Measurements from ENCODE around the gene ALLC.

Gene ALLC

DNA sequence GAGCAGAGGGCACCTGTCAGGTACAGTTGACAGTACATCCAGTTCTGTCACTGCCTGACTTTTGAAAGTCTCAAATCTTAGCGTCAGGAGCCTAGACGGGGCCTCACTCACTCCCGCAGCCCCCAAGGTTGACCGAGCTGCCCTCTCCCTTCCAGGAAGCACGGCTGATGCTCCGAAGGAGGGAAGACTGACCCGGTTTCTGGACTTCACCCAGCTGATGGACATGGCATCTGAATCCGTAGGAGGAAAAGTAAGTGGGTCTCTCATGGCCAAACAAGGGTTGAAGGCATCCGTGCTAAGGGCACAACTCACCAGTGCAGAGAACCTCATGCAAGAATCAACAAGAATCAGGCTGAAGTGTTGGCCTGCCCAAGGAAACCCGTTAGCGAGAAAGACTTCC is 12.9 kb downstream of the ALLC start:
- no peak overlapping the region for H3K4me2 ChIP-seq
- H3K4me3 ChIP-seq (IDR thresholded peaks at IDR 0.05; ENCODE audit: insufficient read depth, low read depth, low read length), result no peak overlapping the region
- no peak overlapping the region for H2AFZ ChIP-seq (ENCODE audit: low read depth)
- no peak overlapping the region for H3K27ac ChIP-seq
- no peak overlapping the region for H3K9ac ChIP-seq
- TF ChIP-seq, protein P1, sequence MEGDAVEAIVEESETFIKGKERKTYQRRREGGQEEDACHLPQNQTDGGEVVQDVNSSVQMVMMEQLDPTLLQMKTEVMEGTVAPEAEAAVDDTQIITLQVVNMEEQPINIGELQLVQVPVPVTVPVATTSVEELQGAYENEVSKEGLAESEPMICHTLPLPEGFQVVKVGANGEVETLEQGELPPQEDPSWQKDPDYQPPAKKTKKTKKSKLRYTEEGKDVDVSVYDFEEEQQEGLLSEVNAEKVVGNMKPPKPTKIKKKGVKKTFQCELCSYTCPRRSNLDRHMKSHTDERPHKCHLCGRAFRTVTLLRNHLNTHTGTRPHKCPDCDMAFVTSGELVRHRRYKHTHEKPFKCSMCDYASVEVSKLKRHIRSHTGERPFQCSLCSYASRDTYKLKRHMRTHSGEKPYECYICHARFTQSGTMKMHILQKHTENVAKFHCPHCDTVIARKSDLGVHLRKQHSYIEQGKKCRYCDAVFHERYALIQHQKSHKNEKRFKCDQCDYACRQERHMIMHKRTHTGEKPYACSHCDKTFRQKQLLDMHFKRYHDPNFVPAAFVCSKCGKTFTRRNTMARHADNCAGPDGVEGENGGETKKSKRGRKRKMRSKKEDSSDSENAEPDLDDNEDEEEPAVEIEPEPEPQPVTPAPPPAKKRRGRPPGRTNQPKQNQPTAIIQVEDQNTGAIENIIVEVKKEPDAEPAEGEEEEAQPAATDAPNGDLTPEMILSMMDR (conservative IDR thresholded peaks at IDR 0.05; ENCODE audit: low read depth, low read length), result no peak
- no peaks in the 10 kb centered on the region for H3K36me3 ChIP-seq (ENCODE audit: insufficient read depth)
- no peaks in the 10 kb centered on the region for H3K4me1 ChIP-seq (ENCODE audit: low read depth, poor library complexity, severe bottlenecking)
- no peaks in the 10 kb centered on the region for H3K27me3 ChIP-seq (ENCODE audit: insufficient read depth, low read depth)
- H3K79me2 ChIP-seq (ENCODE audit: insufficient read depth, low read depth), result no peaks in the 10 kb centered on the region
- no peaks in the 10 kb centered on the region for H4K20me1 ChIP-seq (ENCODE audit: insufficient read depth)

DNA sequence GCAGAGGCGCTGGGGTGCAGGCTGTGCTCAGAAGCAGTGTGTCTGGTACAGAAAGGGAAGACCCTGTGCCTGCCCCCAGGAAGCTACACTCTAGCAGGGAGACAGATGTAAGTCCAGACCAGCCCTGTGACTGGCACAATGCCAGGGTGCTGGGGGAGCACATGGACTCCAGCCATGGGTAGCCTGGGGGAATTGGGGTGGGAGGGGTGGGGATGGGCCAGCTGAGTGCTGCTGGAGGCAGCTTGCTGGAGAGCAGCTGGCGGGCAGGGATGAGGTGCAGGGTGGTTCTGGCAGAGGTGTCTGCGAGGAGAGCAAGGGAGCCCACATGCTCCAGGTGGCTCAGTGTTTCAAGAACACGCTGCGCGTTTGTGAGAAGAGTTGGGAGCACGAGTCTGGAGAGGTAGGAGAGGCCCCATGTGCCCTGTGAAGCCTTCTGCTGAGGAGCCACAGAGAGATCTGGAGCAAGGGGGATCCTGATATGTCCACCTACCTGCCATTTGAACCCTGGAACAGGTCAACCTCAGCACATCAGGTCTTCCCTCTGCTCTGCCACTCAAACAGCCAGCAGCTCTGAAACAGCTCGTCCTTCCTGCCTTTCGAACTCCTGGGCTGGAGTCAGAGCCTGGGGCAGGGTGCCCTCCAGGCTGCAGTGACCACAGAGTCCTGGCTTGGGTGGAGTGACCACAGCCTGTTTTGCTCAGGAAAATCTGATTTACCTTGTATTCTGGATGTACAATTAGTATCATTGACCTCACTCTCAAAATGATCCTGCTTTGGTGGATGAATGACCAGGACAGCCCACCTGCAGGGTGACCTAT is 15.1 kb downstream of the ALLC start:
- H3K27me3 ChIP-seq (ENCODE audit: insufficient read depth, low read depth), result no peaks in the 10 kb centered on the region
- no peak overlapping the region for H3K4me3 ChIP-seq (IDR thresholded peaks at IDR 0.05; ENCODE audit: insufficient read depth, low read depth, low read length)
- no peak overlapping the region for H3K27ac ChIP-seq
- H3K79me2 ChIP-seq (ENCODE audit: insufficient read depth, low read depth), result no peaks in the 10 kb centered on the region
- H2AFZ ChIP-seq (ENCODE audit: low read depth), result no peak overlapping the region
- no peak overlapping the region for H3K9ac ChIP-seq
- H4K20me1 ChIP-seq (ENCODE audit: insufficient read depth), result no peaks in the 10 kb centered on the region
- H3K4me1 ChIP-seq (ENCODE audit: low read depth, poor library complexity, severe bottlenecking), result no peaks in the 10 kb centered on the region
- no peak overlapping the region for H3K4me2 ChIP-seq
- no peaks in the 10 kb centered on the region for H3K36me3 ChIP-seq (ENCODE audit: insufficient read depth)
- TF ChIP-seq, protein P1 (conservative IDR thresholded peaks at IDR 0.05; ENCODE audit: low read depth, low read length), result no peak

DNA sequence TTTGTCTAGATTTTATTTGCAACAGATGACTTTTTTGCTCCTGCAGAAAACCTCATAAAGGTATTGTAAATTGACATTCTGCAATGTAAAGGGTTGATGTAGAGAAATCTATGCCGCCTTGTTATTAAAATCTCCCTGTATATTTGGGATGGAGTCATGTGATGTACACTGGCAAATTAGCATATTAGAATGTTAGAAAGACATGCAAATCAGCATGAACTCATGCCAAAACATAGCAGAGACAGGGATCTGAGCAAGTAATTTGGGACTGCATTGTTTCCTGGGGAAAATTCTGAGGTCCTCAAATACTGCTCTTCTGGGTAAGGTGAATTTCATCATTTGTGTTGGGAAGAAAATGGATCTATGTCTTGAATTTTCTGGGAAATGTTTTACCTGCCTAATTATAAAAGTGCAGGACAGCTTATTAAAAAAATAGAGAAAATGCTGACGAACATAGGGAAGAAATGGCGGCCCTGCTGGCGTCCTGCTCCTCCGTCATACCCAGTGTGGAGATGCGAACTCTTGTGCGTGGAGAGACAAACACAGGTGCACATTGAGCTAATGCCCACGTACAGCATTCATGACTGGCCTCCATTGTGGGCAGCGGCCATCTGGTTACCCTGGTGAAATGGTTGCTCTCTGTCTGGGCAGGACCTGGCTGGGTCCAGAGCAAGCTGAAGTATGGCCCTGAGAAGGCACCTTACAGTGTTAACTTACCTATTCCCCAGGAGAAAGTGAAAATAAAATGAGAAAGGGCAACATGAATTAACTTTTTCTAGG is 16.3 kb downstream of the ALLC start:
- TF ChIP-seq, protein P1 (conservative IDR thresholded peaks at IDR 0.05; ENCODE audit: low read depth, low read length), result no peak
- H3K4me3 ChIP-seq (IDR thresholded peaks at IDR 0.05; ENCODE audit: insufficient read depth, low read depth, low read length), result no peak overlapping the region
- H3K9ac ChIP-seq, result no peak overlapping the region
- H3K4me2 ChIP-seq, result no peak overlapping the region
- H3K79me2 ChIP-seq (ENCODE audit: insufficient read depth, low read depth), result no peaks in the 10 kb centered on the region
- no peaks in the 10 kb centered on the region for H4K20me1 ChIP-seq (ENCODE audit: insufficient read depth)
- no peaks in the 10 kb centered on the region for H3K36me3 ChIP-seq (ENCODE audit: insufficient read depth)
- no peak overlapping the region for H2AFZ ChIP-seq (ENCODE audit: low read depth)
- no peak overlapping the region for H3K27ac ChIP-seq
- no peaks in the 10 kb centered on the region for H3K27me3 ChIP-seq (ENCODE audit: insufficient read depth, low read depth)
- H3K4me1 ChIP-seq (ENCODE audit: low read depth, poor library complexity, severe bottlenecking), result no peaks in the 10 kb centered on the region

DNA sequence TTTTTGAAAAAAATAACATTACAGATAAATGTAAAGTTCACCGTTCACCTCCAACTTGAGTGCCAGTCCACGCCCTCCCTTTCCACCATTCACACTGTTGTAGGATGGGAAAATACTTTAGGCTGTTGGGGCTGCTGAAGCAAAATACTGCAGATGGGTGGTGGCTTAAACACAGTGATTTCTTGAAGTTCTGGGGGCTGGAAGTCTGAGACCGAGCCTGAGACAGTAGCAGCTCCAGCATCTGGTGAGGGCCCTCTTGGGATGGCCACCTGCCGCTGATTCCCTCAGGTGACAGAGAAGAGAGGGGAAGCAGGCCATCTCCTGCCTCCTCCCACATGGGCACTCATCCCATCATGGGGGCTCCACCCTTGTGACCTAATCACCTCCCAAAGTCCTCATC is 17.7 kb downstream of the ALLC start:
- H3K4me2 ChIP-seq, result no peak overlapping the region
- H3K27me3 ChIP-seq (ENCODE audit: insufficient read depth, low read depth), result no peaks in the 10 kb centered on the region
- no peaks in the 10 kb centered on the region for H3K36me3 ChIP-seq (ENCODE audit: insufficient read depth)
- TF ChIP-seq, protein P1 (conservative IDR thresholded peaks at IDR 0.05; ENCODE audit: low read depth, low read length), result no peak
- H4K20me1 ChIP-seq (ENCODE audit: insufficient read depth), result no peaks in the 10 kb centered on the region
- no peak overlapping the region for H3K9ac ChIP-seq
- H2AFZ ChIP-seq (ENCODE audit: low read depth), result no peak overlapping the region
- no peaks in the 10 kb centered on the region for H3K79me2 ChIP-seq (ENCODE audit: insufficient read depth, low read depth)
- no peak overlapping the region for H3K4me3 ChIP-seq (IDR thresholded peaks at IDR 0.05; ENCODE audit: insufficient read depth, low read depth, low read length)
- H3K27ac ChIP-seq, result no peak overlapping the region
- no peaks in the 10 kb centered on the region for H3K4me1 ChIP-seq (ENCODE audit: low read depth, poor library complexity, severe bottlenecking)

Measured in KMS-11 (cell line).